ENCODE results near the gene ADRA1B.
A peak's percentile ranks its signal among the peaks of the same experiment; 100 is the strongest.
"Not testable (repeated sequence)": the region's sequence is repeated elsewhere in the genome, so short reads cannot be mapped to it uniquely, and the experiment has no call there.

ADRA1B gene

GRCh38 chr5:160007514-160007913 lies 91.2 kb downstream of the ADRA1B start:
- peaks cover 22% of the 10 kb centered on the region for H3K4me1 ChIP-seq (ENCODE audit: control insufficient read depth, insufficient read depth, low read length)
- peaks cover 9% of the 10 kb centered on the region for H3K36me3 ChIP-seq (ENCODE audit: control insufficient read depth, insufficient read depth, low read length, severe bottlenecking)
- no peak overlapping the region for H3K4me3 ChIP-seq (ENCODE audit: low read length)
- DNase-seq (ENCODE audit: low read depth), result no peak
- H3K9me3 ChIP-seq (ENCODE audit: control insufficient read depth, low read length), result no peaks in the 10 kb centered on the region
- H3K9ac ChIP-seq (ENCODE audit: low read length), result no peak overlapping the region
- H3K27me3 ChIP-seq (replicated peaks; ENCODE audit: control insufficient read depth, insufficient read depth, low read length), result no peaks in the 10 kb centered on the region

- H3K9me3 ChIP-seq (ENCODE audit: control insufficient read depth, low read length); H3K9ac ChIP-seq (ENCODE audit: low read length); H3K4me3 ChIP-seq (ENCODE audit: low read length); DNase-seq (ENCODE audit: low read depth); H3K27me3 ChIP-seq (replicated peaks; ENCODE audit: control insufficient read depth, insufficient read depth, low read length): not testable (repeated sequence)
- H3K4me1 ChIP-seq (ENCODE audit: control insufficient read depth, insufficient read depth, low read length), result peaks cover 22% of the 10 kb centered on the region
- peaks cover 16% of the 10 kb centered on the region for H3K36me3 ChIP-seq (ENCODE audit: control insufficient read depth, insufficient read depth, low read length, severe bottlenecking)
Observed at GRCh38 chr5:160008529-160008876, 92.2 kb downstream of the ADRA1B start.

- H3K9ac ChIP-seq (ENCODE audit: low read length), result peak within 1 kb of the TSS; percentile 92
- no peaks in the 10 kb centered on the region for H3K27me3 ChIP-seq (replicated peaks; ENCODE audit: control insufficient read depth, insufficient read depth, low read length)
- peak within 1 kb of the TSS; percentile 98 for H3K4me3 ChIP-seq (ENCODE audit: low read length)
- DNase-seq (ENCODE audit: low read depth), result peak; percentile 99
- H3K9me3 ChIP-seq (ENCODE audit: control insufficient read depth, low read length), result no peaks in the 10 kb centered on the region
- H3K36me3 ChIP-seq (ENCODE audit: control insufficient read depth, insufficient read depth, low read length, severe bottlenecking), result peaks cover 16% of the 10 kb centered on the region
- peaks cover 22% of the 10 kb centered on the region for H3K4me1 ChIP-seq (ENCODE audit: control insufficient read depth, insufficient read depth, low read length)
Observed at GRCh38 chr5:160008877-160009590, 92.8 kb downstream of the ADRA1B start, which contains the start of gene TTC1. TSS of gene TTC1 (plus strand) at chr5:160009139. CDS start at chr5:160010529, 1,390 bp downstream.

DNA sequence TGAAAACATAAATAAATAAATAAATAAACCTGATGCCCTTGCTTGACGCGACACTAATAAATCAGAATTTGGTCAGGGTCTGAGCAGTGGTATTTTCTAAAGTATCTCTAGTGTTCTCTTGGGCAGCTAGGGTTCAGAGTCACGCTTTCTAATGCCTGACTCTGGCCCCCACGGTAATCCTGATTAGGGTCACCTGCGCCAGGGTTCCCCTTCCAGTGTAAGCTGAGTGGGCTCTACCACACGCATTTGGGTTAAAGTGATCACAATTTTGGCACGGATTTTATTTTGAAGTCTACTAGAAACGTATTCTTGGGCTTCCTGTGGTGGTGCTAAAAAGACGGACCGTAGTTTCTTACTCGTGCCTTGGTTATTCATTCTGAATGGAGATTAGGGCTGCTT lies 93.3 kb downstream of the ADRA1B start:
- DNase-seq (ENCODE audit: low read depth), result no peak
- H3K36me3 ChIP-seq (ENCODE audit: control insufficient read depth, insufficient read depth, low read length, severe bottlenecking), result peaks cover 16% of the 10 kb centered on the region

GRCh38 chr5:160011471-160011870 lies 95.2 kb downstream of the ADRA1B start:
- H3K9me3 ChIP-seq (ENCODE audit: control insufficient read depth, low read length), result no peaks in the 10 kb centered on the region
- no peak overlapping the region for H3K9ac ChIP-seq (ENCODE audit: low read length)
- DNase-seq (ENCODE audit: low read depth), result no peak
- H3K4me3 ChIP-seq (ENCODE audit: low read length), result no peak overlapping the region
- no peaks in the 10 kb centered on the region for H3K27me3 ChIP-seq (replicated peaks; ENCODE audit: control insufficient read depth, insufficient read depth, low read length)
- H3K4me1 ChIP-seq (ENCODE audit: control insufficient read depth, insufficient read depth, low read length), result peaks cover 22% of the 10 kb centered on the region
- peaks cover 18% of the 10 kb centered on the region for H3K36me3 ChIP-seq (ENCODE audit: control insufficient read depth, insufficient read depth, low read length, severe bottlenecking)

More for the DNA sequence above, 93.3 kb downstream of the ADRA1B start:
- Histone ChIP-seq H3K9me3 (ENCODE audit: control insufficient read depth, low read length) (no peaks in the 10 kb centered on the region), H3K4me3 (ENCODE audit: low read length) (peak overlapping the region; percentile 98), H3K27me3 (replicated peaks; ENCODE audit: control insufficient read depth, insufficient read depth, low read length) (no peaks in the 10 kb centered on the region), H3K4me1 (ENCODE audit: control insufficient read depth, insufficient read depth, low read length) (peaks cover 22% of the 10 kb centered on the region), H3K9ac (ENCODE audit: low read length) (peak overlapping the region; percentile 92)

DNA sequence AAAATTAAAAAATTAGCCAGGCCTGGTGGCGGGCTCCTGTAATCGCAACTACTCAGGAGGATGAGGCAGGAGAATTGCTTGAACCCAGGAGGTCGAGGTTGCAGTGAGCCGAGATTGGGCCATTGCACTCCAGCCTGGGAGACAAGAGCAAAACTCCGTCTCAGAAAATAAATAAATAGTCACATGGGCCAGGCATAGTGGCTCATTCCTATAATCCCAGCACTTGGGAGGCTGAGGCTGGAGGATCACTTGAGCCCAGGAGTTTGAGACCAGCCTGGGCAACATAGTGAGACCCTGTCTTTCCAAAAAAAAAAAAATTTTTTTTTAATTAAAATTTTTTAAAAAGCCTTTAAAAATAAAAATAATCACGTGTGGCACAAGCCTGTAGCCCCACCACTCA lies 97.9 kb downstream of the ADRA1B start:
- not testable (repeated sequence) for H3K4me3 ChIP-seq (ENCODE audit: low read length); DNase-seq (ENCODE audit: low read depth); H3K9ac ChIP-seq (ENCODE audit: low read length); H3K9me3 ChIP-seq (ENCODE audit: control insufficient read depth, low read length); H3K27me3 ChIP-seq (replicated peaks; ENCODE audit: control insufficient read depth, insufficient read depth, low read length)
- H3K36me3 ChIP-seq (ENCODE audit: control insufficient read depth, insufficient read depth, low read length, severe bottlenecking), result peaks cover 33% of the 10 kb centered on the region
- peaks cover 27% of the 10 kb centered on the region for H3K4me1 ChIP-seq (ENCODE audit: control insufficient read depth, insufficient read depth, low read length)

DNA sequence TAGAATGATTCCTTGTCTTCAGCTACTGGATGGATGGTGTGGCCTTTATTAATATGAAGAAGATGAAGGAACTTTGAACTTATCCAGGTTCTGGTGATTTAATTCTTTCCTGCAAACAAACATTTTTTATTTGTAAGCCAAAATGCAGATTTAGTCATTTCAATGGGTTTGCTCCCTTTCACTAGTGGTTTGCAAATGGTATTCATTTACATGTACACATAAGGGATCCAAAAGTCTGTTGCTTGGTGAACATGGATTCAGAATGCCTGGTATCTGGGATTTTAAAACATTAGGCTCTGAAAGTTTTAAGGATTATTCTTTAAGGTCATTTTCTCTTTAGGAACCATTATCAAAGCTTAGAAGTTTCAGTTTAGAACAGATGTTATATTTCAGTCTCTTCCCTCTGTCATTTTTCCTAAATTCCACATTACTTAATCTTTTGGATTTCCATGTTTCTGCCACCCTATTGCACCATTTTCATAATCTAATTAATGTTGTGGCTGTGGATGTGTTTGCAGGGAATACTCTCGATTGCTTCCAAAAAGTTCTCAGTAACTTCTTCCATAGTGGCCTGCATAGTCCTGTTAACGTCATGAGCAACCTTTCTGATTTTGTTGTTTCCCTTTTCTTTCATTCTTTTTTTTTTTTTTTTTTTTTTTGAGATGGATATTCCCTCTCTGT lies 102.8 kb downstream of the ADRA1B start:
- H3K27me3 ChIP-seq (replicated peaks; ENCODE audit: control insufficient read depth, insufficient read depth, low read length), result no peaks in the 10 kb centered on the region
- no peaks in the 10 kb centered on the region for H3K9me3 ChIP-seq (ENCODE audit: control insufficient read depth, low read length)
- H3K4me3 ChIP-seq (ENCODE audit: low read length), result no peak overlapping the region
- no peak overlapping the region for H3K9ac ChIP-seq (ENCODE audit: low read length)
- DNase-seq (ENCODE audit: low read depth), result no peak
- peaks cover 16% of the 10 kb centered on the region for H3K4me1 ChIP-seq (ENCODE audit: control insufficient read depth, insufficient read depth, low read length)
- peaks cover 21% of the 10 kb centered on the region for H3K36me3 ChIP-seq (ENCODE audit: control insufficient read depth, insufficient read depth, low read length, severe bottlenecking)

DNA sequence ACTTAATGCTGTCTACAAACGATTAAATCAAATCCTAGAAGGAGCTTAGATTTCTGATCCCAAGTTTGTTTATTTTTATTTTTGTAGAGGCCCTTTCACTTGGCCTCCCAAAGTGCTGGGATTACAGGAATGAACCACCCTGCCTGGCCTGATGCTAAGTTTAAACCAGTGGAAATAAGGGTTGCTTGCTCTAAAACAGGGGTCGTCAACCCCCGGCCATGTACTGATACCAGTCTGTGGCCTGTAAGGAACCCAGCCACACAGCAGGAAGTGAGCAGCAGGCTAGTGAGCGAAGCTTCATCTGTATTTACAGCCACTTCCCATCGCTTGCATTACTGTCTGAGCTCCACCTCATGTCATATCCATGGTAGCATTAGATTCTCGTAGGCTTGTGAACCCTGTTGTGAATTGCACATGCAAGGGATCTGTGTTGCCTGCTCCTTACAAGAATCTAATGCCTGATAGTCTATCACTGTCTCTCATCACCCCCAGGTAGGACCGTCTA lies 104.0 kb downstream of the ADRA1B start:
- no peak for DNase-seq (ENCODE audit: low read depth)
- no peak overlapping the region for H3K9ac ChIP-seq (ENCODE audit: low read length)
- no peaks in the 10 kb centered on the region for H3K27me3 ChIP-seq (replicated peaks; ENCODE audit: control insufficient read depth, insufficient read depth, low read length)
- peaks cover 21% of the 10 kb centered on the region for H3K36me3 ChIP-seq (ENCODE audit: control insufficient read depth, insufficient read depth, low read length, severe bottlenecking)
- H3K4me1 ChIP-seq (ENCODE audit: control insufficient read depth, insufficient read depth, low read length), result peaks cover 20% of the 10 kb centered on the region
- H3K9me3 ChIP-seq (ENCODE audit: control insufficient read depth, low read length), result no peaks in the 10 kb centered on the region
- no peak overlapping the region for H3K4me3 ChIP-seq (ENCODE audit: low read length)

GRCh38 chr5:160020964-160021363 lies 104.7 kb downstream of the ADRA1B start:
- Histone ChIP-seq H3K4me3 (ENCODE audit: low read length) (no peak overlapping the region), H3K9me3 (ENCODE audit: control insufficient read depth, low read length) (no peaks in the 10 kb centered on the region), H3K36me3 (ENCODE audit: control insufficient read depth, insufficient read depth, low read length, severe bottlenecking) (peaks cover 21% of the 10 kb centered on the region), H3K27me3 (replicated peaks; ENCODE audit: control insufficient read depth, insufficient read depth, low read length) (no peaks in the 10 kb centered on the region), H3K9ac (ENCODE audit: low read length) (no peak overlapping the region), H3K4me1 (ENCODE audit: control insufficient read depth, insufficient read depth, low read length) (peaks cover 20% of the 10 kb centered on the region)
- DNase-seq (ENCODE audit: low read depth), result no peak

- Histone ChIP-seq H3K27me3 (replicated peaks; ENCODE audit: control insufficient read depth, insufficient read depth, low read length) (no peaks in the 10 kb centered on the region), H3K9me3 (ENCODE audit: control insufficient read depth, low read length) (no peaks in the 10 kb centered on the region), H3K9ac (ENCODE audit: low read length) (no peak overlapping the region), H3K4me1 (ENCODE audit: control insufficient read depth, insufficient read depth, low read length) (peaks cover 20% of the 10 kb centered on the region), H3K4me3 (ENCODE audit: low read length) (no peak overlapping the region), H3K36me3 (ENCODE audit: control insufficient read depth, insufficient read depth, low read length, severe bottlenecking) (peaks cover 14% of the 10 kb centered on the region)
- peak; percentile 88 for DNase-seq (ENCODE audit: low read depth)
Observed at GRCh38 chr5:160021831-160022446, 105.7 kb downstream of the ADRA1B start.
